A673 (cell line): ENCODE measurements around the gene OR5K4. TPM values are rescaled to one million over a fixed set of nuclear protein-coding genes. Genes with fewer than 3 reads are reported as not detected.

Experiments used
- BruUV-seq: library from RNA; stranded (reverse); fragments of 400-500 nt; replicated peaks from 2 replicates; lab custom pipeline; 2021; lab: Mats Ljungman, UMichigan
- CTCF ChIA-PET: fragments of 300-600 bp; sonication (Branson Sonifier 250); formaldehyde crosslinking; loops from one replicate; lab custom pipeline; 2022; ENCODE audit warnings: antibody characterized with exemption; lab: Charles Lee
- POLR2A ChIA-PET: fragments of 300-600 bp; sonication (Branson Sonifier 250); formaldehyde crosslinking; loops from one replicate; lab custom pipeline; 2022; ENCODE audit warnings: antibody characterized with exemption; ENCODE audit not compliant: low non-redundant PET; lab: Charles Lee
- DNase-seq: peaks from one replicate; pipeline ENCODE4 v3.0.0-alpha.2; 2015; ENCODE audit warnings: low spot score
- H3K27ac ChIP-seq: fragments of 200-600 bp; sonication (generic); 2 replicates; pipeline ENCODE4 v1.5.1; 2016; ENCODE audit warnings: mixed run types, low read depth, mild to moderate bottlenecking, mixed read lengths, antibody characterized with exemption, low read length; ENCODE audit not compliant: poor library complexity, severe bottlenecking
- H3K27me3 ChIP-seq: fragments of 200-600 bp; sonication (generic); replicated peaks from 2 replicates; pipeline ENCODE4 v1.6.1; 2017; ENCODE audit warnings: mixed run types, low read depth, mild to moderate bottlenecking, mixed read lengths, antibody characterized with exemption, low read length; ENCODE audit not compliant: insufficient read depth, poor library complexity
- H3K36me3 ChIP-seq: fragments of 200-600 bp; sonication (generic); 2 replicates; pipeline ENCODE4 v1.6.1; 2016; ENCODE audit warnings: mixed run types, mild to moderate bottlenecking, mixed read lengths, antibody characterized with exemption, low read length; ENCODE audit not compliant: insufficient read depth, poor library complexity, severe bottlenecking
- H3K4me1 ChIP-seq: fragments of 200-600 bp; sonication (generic); 2 replicates; pipeline ENCODE4 v1.6.1; 2017; ENCODE audit warnings: mixed run types, mild to moderate bottlenecking, mixed read lengths, antibody characterized with exemption, low read length; ENCODE audit not compliant: insufficient read depth, poor library complexity, severe bottlenecking
- H3K4me3 ChIP-seq: fragments of 200-600 bp; sonication (generic); 2 replicates; pipeline ENCODE4 v1.5.1; 2016; ENCODE audit warnings: low read depth, mixed run types, mild to moderate bottlenecking, mixed read lengths, low read length; ENCODE audit not compliant: poor library complexity, severe bottlenecking
- H3K9me3 ChIP-seq: fragments of 200-600 bp; sonication (generic); 2 replicates; pipeline ENCODE4 v1.6.1; 2016; ENCODE audit warnings: mixed run types, low read depth, mild to moderate bottlenecking, mixed read lengths, antibody characterized with exemption, low read length; ENCODE audit not compliant: poor library complexity, severe bottlenecking
- CTCF ChIP-seq: fragments of 300-800, 200-600 bp; sonication (generic); conservative IDR thresholded peaks from 2 replicates; pipeline ENCODE4 v1.5.1; 2017; ENCODE audit warnings: low read depth, mild to moderate bottlenecking, antibody characterized with exemption, low read length, moderate library complexity, mixed read lengths
- EZH2 ChIP-seq: fragments of 200-600 bp; sonication (generic); IDR thresholded peaks from 2 replicates; pipeline ENCODE4 v1.6.1; 2017; ENCODE audit warnings: borderline replicate concordance, low read depth, mild to moderate bottlenecking, mixed read lengths, antibody characterized with exemption, low read length; ENCODE audit not compliant: poor library complexity, severe bottlenecking
- intact Hi-C: fragments of 100-400 bp; cut with micrococcal nuclease; formaldehyde crosslinking; loops from one replicate; pipeline ENCODE4 v1.10.0; 2022; ENCODE audit not compliant: unreplicated experiment
- total RNA-seq: library from RNA; stranded (reverse); gene quantifications from 2 replicates; pipeline ENCODE4 v1.2.3, GENCODE V29; 2021

OR5K4 gene
- total RNA-seq, 1 experiment from 2014 or later, result not detected

- DNase-seq, result no peak
- Histone ChIP-seq H3K36me3 (no peaks in the 10 kb centered on the region), H3K27me3 (peaks cover 51% of the 10 kb centered on the region), H3K4me1 (no peaks in the 10 kb centered on the region), H3K27ac (no peak overlapping the region), H3K9me3 (no peaks in the 10 kb centered on the region), H3K4me3 (no peak overlapping the region)
- TF ChIP-seq EZH2 (no peak), CTCF (no peak)
- ChIA-PET POLR2A (no interaction called here), CTCF (no interaction called here)
- intact Hi-C loops, result no loop called here
- BruUV-seq, result no TSS peak
Measured at GRCh38 chr3:98323425-98323824, 30.2 kb upstream of the OR5K4 start.

GRCh38 chr3:98325055-98325454 lies 28.6 kb upstream of the OR5K4 start:
- intact Hi-C loops, result no loop called here
- no TSS peak for BruUV-seq
- Histone ChIP-seq H3K27me3 (peaks cover 54% of the 10 kb centered on the region), H3K36me3 (no peaks in the 10 kb centered on the region), H3K4me3 (no peak overlapping the region), H3K9me3 (no peaks in the 10 kb centered on the region), H3K27ac (no peak overlapping the region), H3K4me1 (no peaks in the 10 kb centered on the region)
- TF ChIP-seq EZH2, result no peak
- TF ChIP-seq CTCF, result no peak
- ChIA-PET CTCF (interaction anchor here (1.3 kb wide), 1 partner anchor 19 kb away, joined by 5 read pairs; no protein-coding TSS in a partner anchor), POLR2A (no interaction called here)
- DNase-seq, result no peak

- intact Hi-C loops, result no loop called here
- no peak overlapping the region for H3K27ac ChIP-seq
- H3K27me3 ChIP-seq, result peaks cover 52% of the 10 kb centered on the region
- H3K9me3 ChIP-seq, result no peaks in the 10 kb centered on the region
- no peaks in the 10 kb centered on the region for H3K36me3 ChIP-seq
- ChIA-PET POLR2A (no interaction called here), CTCF (interaction anchor here (1.3 kb wide), 1 partner anchor 18 kb away, joined by 5 read pairs; no protein-coding TSS in a partner anchor)
- no peak for TF ChIP-seq EZH2
- TF ChIP-seq CTCF, result no peak
- no peaks in the 10 kb centered on the region for H3K4me1 ChIP-seq
- BruUV-seq, result no TSS peak
- no peak for DNase-seq
- H3K4me3 ChIP-seq, result no peak overlapping the region
Measured at GRCh38 chr3:98326105-98326893, 27.4 kb upstream of the OR5K4 start.
